GM19324 (cell line): ENCODE data around the gene CLCNKB.

Source experiments
- ATAC-seq: cut with Tn5 transposase; IDR thresholded peaks from one replicate; pipeline ENCODE4 v1.9.1; 2021; ENCODE audit warnings: mild to moderate bottlenecking, moderate library complexity; ENCODE audit not compliant: unreplicated experiment, low FRiP score

CLCNKB gene

DNA sequence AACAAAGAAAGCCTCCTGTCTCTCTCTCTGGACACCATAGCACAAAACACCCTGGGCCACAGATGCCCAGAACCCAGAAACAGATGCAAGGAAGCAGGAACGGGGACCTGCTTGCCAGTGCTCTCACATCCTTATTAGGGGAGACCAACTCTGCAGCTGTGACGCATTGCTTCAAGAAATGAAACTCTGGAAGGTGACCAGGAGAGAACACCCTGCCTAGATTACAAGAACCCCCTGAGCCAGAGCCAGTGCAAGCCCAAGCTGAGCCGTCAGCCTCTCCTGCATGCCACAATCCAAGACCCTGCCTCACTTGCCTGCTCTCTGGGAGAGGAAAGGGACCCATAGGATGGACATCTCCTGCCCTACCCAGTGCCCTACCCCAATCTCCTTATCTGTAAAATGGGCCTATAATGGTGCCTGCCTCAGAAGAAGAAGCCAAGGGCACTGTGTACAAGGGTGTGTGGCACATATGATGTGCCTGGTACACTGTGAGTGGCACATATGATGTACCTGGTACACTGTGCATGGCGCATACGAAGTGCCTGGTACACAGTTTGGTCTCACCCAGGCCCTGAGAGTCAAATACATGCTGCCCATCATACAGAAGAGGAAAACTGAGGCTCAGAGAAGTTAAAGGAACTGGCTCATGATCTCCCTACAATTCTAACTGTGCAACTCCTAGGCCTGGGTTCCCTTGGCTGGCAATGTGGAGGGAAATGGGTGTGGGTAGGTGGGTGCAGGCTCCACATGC, 46.7 kb downstream of the CLCNKB start:
- ATAC-seq, result no peak

DNA sequence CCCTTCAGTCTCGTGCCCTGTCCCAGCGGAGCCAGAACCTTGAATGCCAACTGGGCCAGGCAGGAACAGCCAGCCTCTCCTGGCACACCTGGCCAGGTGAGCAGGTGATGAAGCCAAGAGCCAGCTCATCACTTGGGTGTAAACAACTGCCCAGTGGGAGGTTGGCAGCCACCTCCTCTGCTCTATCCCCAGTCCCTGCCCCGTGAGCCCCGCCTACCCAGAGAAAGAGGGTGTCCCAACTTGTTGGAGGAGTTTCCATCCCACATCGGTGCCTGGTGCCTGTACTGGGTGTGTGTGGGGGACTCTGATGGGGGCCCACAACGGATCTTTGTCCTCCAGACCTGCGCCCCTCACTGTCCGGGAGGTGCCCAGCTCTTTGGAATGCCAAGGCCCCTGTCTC, 47.7 kb downstream of the CLCNKB start:
- no peak for ATAC-seq

DNA sequence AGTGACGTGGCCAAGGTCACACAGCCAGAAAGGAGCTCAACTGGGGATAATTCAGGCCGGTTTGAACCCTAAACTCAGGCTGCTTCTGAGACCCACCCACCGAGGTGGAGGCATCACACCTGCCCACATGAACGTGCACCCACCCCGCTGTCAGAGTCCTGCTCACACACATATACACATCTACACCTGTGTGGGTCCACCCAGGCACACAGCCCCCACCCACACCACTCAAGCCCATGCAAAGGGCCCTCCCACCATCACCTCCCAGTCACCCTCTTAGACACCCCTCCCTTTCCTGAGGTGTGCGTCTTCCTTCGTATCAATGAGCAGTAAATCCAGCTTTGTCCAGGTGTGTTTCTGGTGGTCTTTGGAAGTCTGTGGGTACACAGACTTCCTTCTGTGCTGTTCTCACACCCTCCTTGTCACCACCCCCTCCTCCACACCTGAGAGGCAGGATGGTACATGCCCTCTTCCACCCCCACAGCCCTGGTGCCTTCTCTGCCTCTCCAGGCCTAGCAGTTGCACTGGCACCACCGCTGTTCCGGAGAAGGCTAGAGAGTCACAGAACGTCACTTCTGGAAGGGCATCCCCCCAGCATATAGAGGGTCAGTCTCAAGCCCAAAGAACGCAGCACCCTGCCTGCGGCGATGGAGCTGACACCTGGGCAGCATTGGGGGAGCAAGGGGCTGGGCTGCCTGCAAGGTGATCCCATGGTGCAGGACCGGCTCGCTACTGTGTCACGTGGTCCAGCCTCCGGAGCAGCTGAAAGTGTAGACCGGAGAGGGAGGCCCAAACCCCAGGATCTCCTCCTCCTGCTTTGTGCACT, 48.7 kb downstream of the CLCNKB start:
- ATAC-seq, result no peak

DNA sequence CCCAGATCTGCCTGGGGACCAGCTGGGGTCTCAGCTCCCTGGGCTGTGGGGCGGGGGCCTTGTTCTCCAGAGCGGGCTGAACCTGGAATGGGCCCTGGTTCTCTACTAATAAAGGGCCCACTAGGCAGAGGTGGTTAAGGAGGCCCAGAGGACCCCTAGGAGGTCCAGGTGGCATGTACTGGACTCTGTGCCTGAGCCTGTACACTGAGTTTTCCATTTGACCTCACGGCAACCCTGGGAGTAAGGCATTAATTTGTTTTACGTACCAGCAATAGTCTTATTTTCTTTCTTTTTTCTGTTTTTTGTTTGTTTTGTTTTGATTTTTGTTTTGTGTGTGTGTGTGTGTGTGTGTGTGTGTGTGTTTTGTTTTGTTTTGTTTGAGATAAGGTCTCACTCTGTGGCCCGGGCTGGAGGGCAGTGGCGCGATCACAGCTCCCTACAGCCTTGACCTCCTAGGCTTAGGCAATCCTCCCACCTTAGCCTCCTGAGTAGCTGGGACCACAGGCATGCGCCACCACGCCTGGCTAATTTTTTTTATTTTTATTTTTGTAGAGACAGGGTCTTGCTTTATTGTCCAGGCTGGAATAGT, 49.4 kb downstream of the CLCNKB start:
- ATAC-seq, result no peak

DNA sequence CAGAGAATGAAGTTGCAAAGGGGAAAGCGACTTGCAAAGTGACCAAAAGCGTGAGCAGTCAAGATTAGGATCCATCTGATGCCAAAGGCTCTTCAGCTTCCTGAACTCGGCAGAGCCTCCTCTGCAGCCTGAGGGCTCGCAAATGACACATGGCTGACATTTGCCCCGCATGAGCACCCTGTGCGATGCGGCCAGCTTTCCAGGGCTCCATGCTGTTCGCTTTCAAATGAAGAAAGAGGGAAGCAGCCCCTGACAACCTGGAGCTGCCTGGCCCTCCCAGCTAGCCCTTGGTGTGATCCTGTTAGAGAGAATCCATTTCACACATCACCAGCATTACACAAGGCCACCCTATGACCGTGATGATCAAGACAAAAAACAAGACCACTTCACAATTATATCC, 50.0 kb downstream of the CLCNKB start:
- no peak for ATAC-seq

DNA sequence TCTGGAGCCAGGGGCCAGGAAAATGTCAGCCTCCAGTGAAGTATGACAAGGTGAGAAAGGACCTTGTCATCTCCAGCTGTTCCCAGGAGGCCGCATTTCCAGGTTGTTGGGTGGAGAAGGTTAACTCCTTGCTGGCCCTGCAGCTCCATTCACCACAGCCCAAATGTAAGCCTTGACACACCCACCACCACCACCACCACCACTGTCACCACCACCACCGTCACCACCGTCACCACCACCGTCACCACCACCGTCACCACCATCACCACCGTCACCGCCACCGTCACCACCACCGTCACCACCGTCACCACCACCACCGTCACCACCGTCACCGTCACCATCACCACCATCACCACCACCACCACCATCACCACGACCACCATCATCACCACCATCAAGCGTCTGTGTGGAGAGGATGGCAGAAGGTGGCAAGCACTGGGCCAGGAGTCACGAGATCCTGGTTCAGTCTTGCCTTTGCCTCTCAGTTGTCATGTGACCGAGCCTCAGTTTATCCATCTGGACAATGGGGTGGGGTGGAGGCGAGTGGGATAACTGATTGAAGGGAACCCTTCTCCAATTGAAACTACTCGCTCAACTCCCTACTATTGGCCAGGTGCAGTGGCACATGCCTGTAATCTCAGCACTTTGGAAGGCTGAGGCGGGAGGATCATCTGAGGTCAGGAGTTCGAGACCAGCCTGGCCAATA, 51.0 kb downstream of the CLCNKB start:
- ATAC-seq, result no peak

DNA sequence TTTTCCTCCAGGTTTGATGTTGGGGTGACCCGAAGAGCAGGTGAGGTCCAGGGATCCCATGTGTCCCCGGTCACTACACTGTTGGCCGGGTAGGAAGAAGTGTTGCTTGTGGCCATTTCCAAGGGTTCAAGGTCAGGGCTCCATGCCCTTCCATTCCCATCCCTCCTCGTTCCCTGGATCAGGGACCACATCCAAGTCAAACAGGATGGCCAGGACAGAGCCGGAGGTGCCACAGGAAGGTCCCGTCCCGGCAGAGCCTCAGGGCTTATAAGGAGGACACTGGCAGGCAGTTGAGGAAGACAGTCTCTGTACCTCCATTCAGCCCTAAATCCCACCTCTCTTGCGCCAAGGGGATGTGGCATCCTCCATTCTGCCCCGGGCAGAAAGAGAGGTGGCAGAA, 51.9 kb downstream of the CLCNKB start:
- ATAC-seq, result no peak

DNA sequence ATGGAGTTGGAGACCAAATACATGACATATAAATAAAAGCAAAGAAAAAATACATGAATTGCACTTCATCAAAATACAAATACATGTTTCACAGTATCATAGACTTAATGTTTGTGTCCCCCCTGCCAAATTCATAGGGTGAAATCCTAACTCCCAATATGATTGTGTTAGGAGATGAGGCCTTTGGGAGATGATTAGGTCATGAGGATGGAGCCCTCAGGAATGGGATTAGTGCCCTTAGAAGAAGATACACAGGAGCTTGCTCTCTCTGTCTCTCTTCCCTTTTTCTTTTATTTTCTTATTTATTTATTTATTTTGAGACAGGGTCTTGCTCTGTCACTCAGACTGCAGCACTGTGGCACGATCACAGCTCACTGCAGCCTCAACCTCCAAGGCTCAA, 55.8 kb downstream of the CLCNKB start:
- no peak for ATAC-seq

DNA sequence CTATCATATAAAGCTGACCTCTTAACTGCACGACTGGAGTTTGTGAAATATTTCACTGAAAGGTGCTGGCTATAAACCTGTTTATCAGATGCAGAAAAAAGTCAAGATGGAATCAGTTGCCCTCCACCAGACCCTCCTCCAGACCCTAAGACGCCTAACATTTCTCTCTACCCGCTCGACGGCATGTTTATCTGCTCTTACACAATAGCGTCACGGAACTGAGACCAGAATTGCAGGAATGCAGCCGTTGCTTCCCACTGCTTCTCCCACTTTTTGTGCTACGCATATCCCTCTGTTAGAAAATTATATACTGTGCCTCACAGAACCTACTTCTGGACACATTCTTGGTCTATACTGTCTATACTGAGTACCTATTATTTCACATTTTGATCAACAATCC, 58.0 kb downstream of the CLCNKB start:
- no peak for ATAC-seq
